H9 (cell line): ENCODE results near the gene DENND6A. TPM values are rescaled to one million over a fixed set of nuclear protein-coding genes. Genes with fewer than 3 reads are reported as not detected.

Experiments
- DNase-seq: peaks from one replicate; pipeline ENCODE4 v3.0.0-alpha.2; 2017
- H2AFZ ChIP-seq: one replicate; pipeline ENCODE4 v1.6.1; 2013; ENCODE audit warnings: mild to moderate bottlenecking, low read length, control low read depth, moderate library complexity
- H2AK5ac ChIP-seq: 2 replicates; pipeline ENCODE4 v1.6.1; 2013; ENCODE audit warnings: low read length, control low read depth, mixed read lengths; ENCODE audit not compliant: insufficient read length
- H2BK120ac ChIP-seq: one replicate; pipeline ENCODE4 v1.6.1; 2013; ENCODE audit warnings: low read depth, mild to moderate bottlenecking, low read length, control low read depth, inconsistent platforms; ENCODE audit not compliant: poor library complexity, severe bottlenecking
- H2BK12ac ChIP-seq: 2 replicates; pipeline ENCODE4 v1.6.1; 2013; ENCODE audit warnings: low read length, control low read depth, mixed read lengths, low read depth; ENCODE audit not compliant: insufficient read length
- H2BK15ac ChIP-seq: 2 replicates; pipeline ENCODE4 v1.6.1; 2013; ENCODE audit warnings: low read depth, low read length, control low read depth
- H2BK20ac ChIP-seq: one replicate; pipeline ENCODE4 v1.6.1; 2013; ENCODE audit warnings: low read depth, mild to moderate bottlenecking, low read length, control low read depth, inconsistent platforms; ENCODE audit not compliant: poor library complexity, severe bottlenecking
- H2BK5ac ChIP-seq: 2 replicates; pipeline ENCODE4 v1.6.1; 2013; ENCODE audit warnings: low read length, control low read depth, mixed read lengths; ENCODE audit not compliant: insufficient read length
- H3K14ac ChIP-seq: 2 replicates; pipeline ENCODE4 v1.6.1; 2013; ENCODE audit warnings: low read length, control low read depth; ENCODE audit not compliant: insufficient read depth
- H3K18ac ChIP-seq: 2 replicates; pipeline ENCODE4 v1.6.1; 2013; ENCODE audit warnings: low read depth, mild to moderate bottlenecking, mixed read lengths, low read length, control low read depth; ENCODE audit not compliant: insufficient read length
- H3K23ac ChIP-seq: 2 replicates; pipeline ENCODE4 v1.6.1; 2013; ENCODE audit warnings: low read length, control low read depth, mixed read lengths, low read depth; ENCODE audit not compliant: insufficient read length
- H3K23me2 ChIP-seq: 2 replicates; pipeline ENCODE4 v1.6.1; 2013; ENCODE audit warnings: low read depth, mild to moderate bottlenecking, mixed read lengths, low read length, control low read depth; ENCODE audit not compliant: insufficient read length, poor library complexity, severe bottlenecking
- H3K27ac ChIP-seq: 2 replicates; pipeline ENCODE4 v1.5.1; 2013; ENCODE audit warnings: low read length, control low read depth, mixed read lengths, low read depth; ENCODE audit not compliant: insufficient read length
- H3K27me3 ChIP-seq: 2 replicates; pipeline ENCODE4 v1.6.1; 2013; ENCODE audit warnings: low read length, control low read depth, inconsistent platforms; ENCODE audit not compliant: insufficient read depth
- H3K4ac ChIP-seq: 2 replicates; pipeline ENCODE4 v1.6.1; 2013; ENCODE audit warnings: low read depth, mild to moderate bottlenecking, control low read depth, inconsistent platforms, low read length, moderate library complexity
- H3K4me1 ChIP-seq: 2 replicates; pipeline ENCODE4 v1.6.1; 2013; ENCODE audit warnings: low read length, control low read depth, inconsistent platforms; ENCODE audit not compliant: insufficient read depth
- H3K4me2 ChIP-seq: 2 replicates; pipeline ENCODE4 v1.6.1; 2013; ENCODE audit warnings: low read length, control low read depth, mixed read lengths; ENCODE audit not compliant: insufficient read length, insufficient read depth
- H3K56ac ChIP-seq: 2 replicates; pipeline ENCODE4 v1.6.1; 2013; ENCODE audit warnings: low read depth, mild to moderate bottlenecking, mixed read lengths, low read length, control low read depth; ENCODE audit not compliant: insufficient read length
- H3K79me1 ChIP-seq: 2 replicates; pipeline ENCODE4 v1.6.1; 2013; ENCODE audit warnings: low read depth, mild to moderate bottlenecking, moderate library complexity, low read length, control low read depth, inconsistent platforms; ENCODE audit not compliant: insufficient read depth, poor library complexity, severe bottlenecking
- H3K79me2 ChIP-seq: 2 replicates; pipeline ENCODE4 v1.6.1; 2013; ENCODE audit warnings: low read length, control low read depth, inconsistent platforms; ENCODE audit not compliant: insufficient read depth
- H3K9ac ChIP-seq: 2 replicates; pipeline ENCODE4 v1.6.1; 2013; ENCODE audit warnings: low read length, control low read depth, mixed read lengths; ENCODE audit not compliant: insufficient read length; ENCODE audit errors: extremely low read depth
- H3K9me3 ChIP-seq: one replicate; pipeline ENCODE4 v1.6.1; 2013; ENCODE audit warnings: low read depth, low read length, inconsistent platforms; ENCODE audit not compliant: control insufficient read depth
- H3T11ph ChIP-seq: one replicate; pipeline ENCODE4 v1.6.1; 2013; ENCODE audit warnings: mild to moderate bottlenecking, low read length, control low read depth, inconsistent platforms
- H4K20me1 ChIP-seq: one replicate; pipeline ENCODE4 v1.6.1; 2013; ENCODE audit not compliant: control insufficient read depth, insufficient read length, insufficient read depth
- H4K5ac ChIP-seq: 2 replicates; pipeline ENCODE4 v1.6.1; 2013; ENCODE audit warnings: low read depth, mild to moderate bottlenecking, mixed read lengths, low read length, control low read depth; ENCODE audit not compliant: insufficient read length
- H4K8ac ChIP-seq: replicated peaks from 2 replicates; pipeline ENCODE4 v1.6.1; 2013; ENCODE audit warnings: low read length, control low read depth, mixed read lengths, low read depth; ENCODE audit not compliant: insufficient read length
- H4K91ac ChIP-seq: 2 replicates; pipeline ENCODE4 v1.6.1; 2013; ENCODE audit warnings: low read depth, mild to moderate bottlenecking, moderate library complexity, mixed read lengths, low read length, control low read depth; ENCODE audit not compliant: insufficient read length
- H3K27ac Mint-ChIP-seq, 3 experiments: 2 replicates in 2 of 3; 3 replicates in 1 of 3; pipeline ENCODE4 v1.8.0; 2020 to 2021; ENCODE audit warnings: mixed read lengths in 3 of 3, mild to moderate bottlenecking in 1 of 3, moderate library complexity in 1 of 3
- H3K27me3 Mint-ChIP-seq: 2 replicates; pipeline ENCODE4 v1.8.0; 2021; ENCODE audit warnings: low read depth, mild to moderate bottlenecking, moderate library complexity, mixed read lengths
- H3K36me3 Mint-ChIP-seq, 3 experiments: 2 replicates in 2 of 3; 3 replicates in 1 of 3; pipeline ENCODE4 v1.8.0; 2020 to 2021; ENCODE audit warnings: low read depth in 3 of 3, mixed read lengths in 3 of 3; ENCODE audit not compliant: insufficient read depth in 1 of 3
- H3K4me1 Mint-ChIP-seq, 2 experiments: 2 replicates each; pipeline ENCODE4 v1.8.0; 2020; ENCODE audit warnings: mixed read lengths in 2 of 2
- H3K4me3 Mint-ChIP-seq, 2 experiments: 2 replicates in 1 of 2; 3 replicates in 1 of 2; pipeline ENCODE4 v1.8.0; 2020 to 2021; ENCODE audit warnings: mild to moderate bottlenecking in 2 of 2, mixed read lengths in 2 of 2, moderate library complexity in 1 of 2
- H3K9me3 Mint-ChIP-seq, 2 experiments: 2 replicates in 1 of 2; 3 replicates in 1 of 2; pipeline ENCODE4 v1.8.0; 2020; ENCODE audit warnings: mild to moderate bottlenecking in 2 of 2, mixed read lengths in 2 of 2, moderate library complexity in 1 of 2
- CTCF ChIP-seq: fragments of 200-600 bp; sonication (generic); conservative IDR thresholded peaks from 3 replicates; pipeline ENCODE4 v1.8.0; 2021; ENCODE audit warnings: antibody characterized with exemption, mild to moderate bottlenecking
- WGBS: extraction: QIAGEN DNeasy Blood & Tissue Kit; methylation state at CpG from one replicate; pipeline ENCODE4 v1.1.7; 2013; ENCODE audit warnings: missing lambda C conversion rate, low lambda C conversion rate, mixed read lengths; ENCODE audit not compliant: insufficient read length; ENCODE audit errors: extremely low coverage; 5-methylcytosine and 5-hydroxymethylcytosine counted together
- total RNA-seq: library from RNA; stranded (reverse); gene quantifications from 2 replicates; pipeline ENCODE4 v1.2.1, GENCODE V29; 2021

The DENND6A gene
- total RNA-seq, 1 experiment from 2014 or later: 13.2 TPM

GRCh38 chr3:57715686-57716085, 22.8 kb upstream of the DENND6A start:
- H2BK5ac ChIP-seq: no peak overlapping the region
- H4K91ac ChIP-seq: no peak overlapping the region
- H3K23ac ChIP-seq: no peak overlapping the region
- TF ChIP-seq CTCF: no peak
- WGBS: no CpG with 5 or more reads among the region's 4 CpGs
- H3K9me3 ChIP-seq: no peaks in the 10 kb centered on the region
- H2BK120ac ChIP-seq: no peak overlapping the region
- Mint-ChIP-seq H3K9me3 (peaks cover 0 to under 1% of the 10 kb centered on the region in 2 experiments; a peak in 2 of 5 replicates), H3K4me1 (peaks cover 0 to under 1% of the 10 kb centered on the region in 2 experiments; a peak in 1 of 4 replicates), H3K36me3 (no peaks in the 10 kb centered on the region; a peak in 1 of 7 replicates), H3K4me3 (no peak overlapping the region), H3K27ac (no peak overlapping the region), H3K27me3 (no peaks in the 10 kb centered on the region)
- no peak overlapping the region for H2AFZ ChIP-seq
- no peak overlapping the region for H2AK5ac ChIP-seq
- DNase-seq: no peak
- H4K20me1 ChIP-seq: no peaks in the 10 kb centered on the region
- H3K4me2 ChIP-seq: no peak overlapping the region
- no peak overlapping the region for H3K56ac ChIP-seq
- no peak overlapping the region for H2BK20ac ChIP-seq
- no peak overlapping the region for H3K18ac ChIP-seq
- H3K27ac ChIP-seq: no peak overlapping the region
- no peaks in the 10 kb centered on the region for H3K79me1 ChIP-seq
- H4K5ac ChIP-seq: no peak overlapping the region
- no peak overlapping the region for H3K4ac ChIP-seq
- H3K4me1 ChIP-seq: no peaks in the 10 kb centered on the region
- H3K14ac ChIP-seq: no peak overlapping the region
- H3K23me2 ChIP-seq: no peaks in the 10 kb centered on the region
- H2BK12ac ChIP-seq: no peak overlapping the region
- H3K27me3 ChIP-seq: no peaks in the 10 kb centered on the region
- no peak overlapping the region for H3K9ac ChIP-seq
- H2BK15ac ChIP-seq: no peak overlapping the region
- H3T11ph ChIP-seq: no peak overlapping the region
- H4K8ac ChIP-seq: no peak overlapping the region
- H3K79me2 ChIP-seq: no peaks in the 10 kb centered on the region
